GM19463 (cell line): ENCODE measurements around the gene BOK.
"Not testable (repeated sequence)": the region's sequence is repeated elsewhere in the genome, so short reads cannot be mapped to it uniquely, and the experiment has no call there.

Source experiments
- ATAC-seq: cut with Tn5 transposase; IDR thresholded peaks from one replicate; pipeline ENCODE4 v1.9.1; 2021; ENCODE audit warnings: mild to moderate bottlenecking, moderate library complexity; ENCODE audit not compliant: unreplicated experiment

BOK gene

DNA sequence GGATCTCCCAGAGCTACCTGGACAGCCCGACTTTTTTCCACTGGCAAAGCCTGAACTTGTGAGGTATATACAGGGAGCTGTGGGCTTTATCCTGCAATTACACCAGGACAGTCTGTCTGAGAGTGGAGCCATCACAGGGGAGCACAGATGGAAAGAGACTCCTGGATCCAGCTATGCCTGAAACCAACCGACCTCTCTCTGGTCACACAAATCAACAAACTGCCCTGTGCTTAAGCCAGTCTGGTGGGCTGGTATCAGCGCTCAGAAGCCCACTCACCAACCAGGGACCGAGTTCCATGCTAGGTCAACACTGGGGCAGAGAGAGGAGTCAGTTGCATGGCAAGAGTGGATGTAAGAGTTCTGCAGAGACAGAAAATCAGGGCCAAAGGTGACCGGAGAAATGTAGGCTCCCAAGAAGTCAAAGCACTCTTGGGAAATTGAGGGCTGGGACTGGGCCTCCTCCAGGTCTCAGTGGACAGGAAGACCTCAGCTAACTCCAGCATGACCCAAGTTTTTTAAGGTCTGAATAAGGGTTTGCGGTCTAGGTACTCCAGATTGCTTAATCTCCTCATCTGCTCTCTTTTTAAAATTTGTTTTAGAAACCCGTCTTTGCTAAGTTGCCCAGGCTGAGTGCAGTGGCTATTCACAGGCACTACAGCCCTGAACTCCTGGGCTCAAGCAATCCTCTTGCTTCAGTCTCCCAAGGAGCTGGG lies 3.8 kb upstream of the BOK start:
- no peak for ATAC-seq

DNA sequence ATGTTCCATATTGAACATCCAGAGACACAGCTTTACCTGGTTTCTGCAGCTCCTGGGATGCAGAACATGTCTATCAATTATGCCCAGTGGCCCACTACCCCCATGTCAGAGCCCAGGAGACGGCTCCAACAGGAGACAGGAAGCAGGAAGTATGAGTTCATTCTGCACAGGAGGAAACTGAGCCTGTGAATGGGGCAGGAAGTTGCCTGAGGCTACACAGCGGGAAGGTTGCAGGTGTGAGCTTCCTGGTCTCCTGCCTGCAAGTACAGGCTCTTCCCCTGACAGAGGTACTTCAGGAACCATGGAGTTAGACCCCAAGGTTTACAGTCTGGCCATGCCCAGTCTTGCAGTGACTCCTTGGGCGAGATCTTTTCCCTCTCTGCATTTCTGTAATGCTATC lies 2.8 kb upstream of the BOK start:
- ATAC-seq, result no peak

DNA sequence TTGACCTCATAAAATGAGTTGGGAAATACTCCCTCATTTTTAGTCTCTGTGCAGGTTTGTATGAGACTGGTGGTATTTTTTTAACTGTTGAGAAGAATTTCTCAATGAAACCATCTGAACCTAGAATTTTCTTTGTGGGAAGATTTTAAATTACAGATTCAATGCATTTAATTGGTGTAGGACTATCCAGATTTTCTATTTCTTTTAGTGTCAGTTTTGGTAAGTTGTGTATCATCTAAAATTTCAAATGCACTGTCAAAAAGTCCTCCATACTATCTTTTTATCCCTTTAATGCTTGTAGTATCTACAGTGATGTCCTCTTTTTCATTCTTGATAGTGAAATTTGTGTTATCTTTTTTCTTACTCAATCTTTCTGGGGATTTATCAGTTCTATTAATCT lies 1.8 kb upstream of the BOK start:
- no peak for ATAC-seq

DNA sequence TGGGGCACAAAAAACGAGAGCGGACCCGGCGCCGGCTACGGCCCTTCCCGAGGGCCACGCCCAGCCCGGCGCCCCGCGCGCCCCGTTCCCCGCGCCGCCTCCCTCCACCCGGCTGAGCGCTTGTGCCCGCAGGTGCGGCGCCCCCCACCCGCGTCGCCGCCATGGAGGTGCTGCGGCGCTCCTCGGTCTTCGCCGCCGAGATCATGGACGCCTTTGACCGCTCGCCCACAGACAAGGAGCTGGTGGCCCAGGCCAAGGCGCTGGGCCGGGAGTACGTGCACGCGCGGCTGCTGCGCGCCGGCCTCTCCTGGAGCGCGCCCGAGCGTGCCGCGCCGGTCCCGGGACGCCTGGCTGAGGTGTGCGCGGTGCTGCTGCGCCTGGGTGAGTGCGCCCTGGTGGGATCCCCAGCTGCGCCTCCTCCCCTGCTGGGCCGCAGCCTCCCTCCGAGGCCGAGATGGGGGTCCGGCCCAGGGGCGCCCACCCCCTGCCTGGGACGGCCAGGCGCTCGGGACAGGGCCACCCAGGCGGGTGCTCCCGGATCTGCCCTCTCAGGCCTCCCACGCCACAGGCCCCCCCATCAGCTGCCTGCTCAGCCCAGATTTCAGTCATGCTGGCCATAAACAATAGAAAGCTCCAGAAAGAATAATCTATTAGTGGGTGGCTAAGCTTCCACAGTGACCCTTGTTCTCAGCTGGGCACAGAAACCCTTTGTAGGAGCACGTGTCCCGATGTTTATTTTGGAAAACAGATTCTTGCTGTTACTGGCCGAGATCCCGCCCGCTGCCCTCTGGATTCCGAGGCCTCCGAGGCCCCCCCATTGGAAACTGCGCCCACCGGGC lies 997 bp downstream of the BOK start:
- ATAC-seq, result no peak

DNA sequence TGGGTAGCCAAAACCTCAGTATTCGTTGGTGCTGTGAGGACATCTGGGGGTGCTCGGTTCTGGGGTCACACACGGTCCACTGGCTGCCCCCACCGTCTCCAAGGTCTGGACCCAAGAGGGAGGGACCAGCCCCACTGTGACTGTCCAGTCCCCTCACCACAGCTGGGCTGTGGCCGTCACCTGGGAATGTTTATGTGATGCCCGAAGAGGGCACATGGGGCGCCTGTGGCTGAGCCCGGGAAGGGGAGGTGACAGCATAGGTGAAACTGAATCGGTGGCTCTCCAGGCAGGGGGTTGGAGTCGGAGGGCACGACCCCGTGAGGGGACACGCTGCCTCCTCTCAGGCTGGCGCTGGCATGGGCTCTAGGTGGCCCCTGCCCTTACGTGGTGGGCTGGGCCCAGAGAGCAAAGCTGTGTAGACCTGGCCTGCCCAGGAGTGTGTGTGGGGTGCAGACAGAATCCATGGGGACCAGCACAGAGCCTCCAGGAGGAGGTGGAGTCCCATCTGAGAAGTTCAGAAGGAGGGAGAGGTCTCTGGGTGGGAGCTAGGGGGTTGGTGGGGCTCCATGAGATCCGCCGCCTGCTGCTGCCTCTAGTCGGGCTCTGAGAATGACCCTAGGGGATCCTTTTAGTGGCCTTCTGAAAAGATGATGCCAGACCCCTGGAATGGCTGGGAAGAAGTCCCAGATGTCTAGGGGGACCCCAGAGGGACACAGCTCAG lies 1.8 kb downstream of the BOK start:
- ATAC-seq, result no peak

- no peak for ATAC-seq
These were observed 2.4 kb downstream of the BOK start for GRCh38 chr2:241560883-241561474.

DNA sequence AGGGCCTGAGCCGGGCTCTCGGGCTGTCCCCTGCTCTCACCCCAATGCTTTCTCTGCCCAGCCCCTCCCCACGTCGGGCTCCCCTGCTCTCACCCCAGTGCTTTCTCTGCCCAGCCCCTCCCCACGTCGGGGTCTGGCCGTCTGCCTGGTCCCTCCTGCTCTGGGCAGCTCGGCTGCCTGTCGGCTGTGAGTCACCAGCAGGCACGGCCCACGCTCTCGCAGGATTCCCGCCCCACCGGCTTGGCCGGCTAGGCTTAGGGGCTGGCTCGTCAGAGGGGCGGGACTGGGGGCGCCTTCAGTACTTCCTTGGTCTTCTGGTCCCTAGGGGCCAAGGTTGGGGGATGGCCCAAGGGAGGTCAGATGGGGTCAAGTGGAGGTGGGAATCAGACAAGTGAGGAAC lies 3.3 kb downstream of the BOK start:
- no peak for ATAC-seq

GRCh38 chr2:241562269-241562891 lies 3.8 kb downstream of the BOK start:
- no peak for ATAC-seq

DNA sequence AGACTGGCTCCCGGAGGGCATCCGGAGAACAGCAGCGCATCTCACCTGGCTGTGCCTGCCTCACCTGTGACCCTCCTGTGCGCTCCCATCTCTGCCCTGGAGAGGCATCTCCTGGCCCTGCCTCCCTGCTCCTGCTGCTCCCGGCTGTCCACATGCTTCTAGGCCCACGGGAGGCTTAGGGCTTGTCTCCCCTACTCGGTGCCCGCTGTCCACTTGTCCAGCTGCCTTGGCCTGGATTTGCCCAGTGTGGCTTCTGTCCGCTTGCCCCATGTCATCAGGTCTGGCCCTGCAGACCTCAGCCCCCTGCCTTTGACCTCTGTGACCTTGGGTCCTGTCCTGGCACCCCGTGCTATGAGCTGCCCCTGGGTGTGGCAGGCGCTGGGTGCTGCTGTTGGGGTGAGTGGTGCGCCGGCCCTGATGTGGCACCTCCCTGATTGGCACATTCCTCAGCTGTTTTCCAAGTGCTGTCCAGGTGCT lies 4.5 kb downstream of the BOK start:
- no peak for ATAC-seq

DNA sequence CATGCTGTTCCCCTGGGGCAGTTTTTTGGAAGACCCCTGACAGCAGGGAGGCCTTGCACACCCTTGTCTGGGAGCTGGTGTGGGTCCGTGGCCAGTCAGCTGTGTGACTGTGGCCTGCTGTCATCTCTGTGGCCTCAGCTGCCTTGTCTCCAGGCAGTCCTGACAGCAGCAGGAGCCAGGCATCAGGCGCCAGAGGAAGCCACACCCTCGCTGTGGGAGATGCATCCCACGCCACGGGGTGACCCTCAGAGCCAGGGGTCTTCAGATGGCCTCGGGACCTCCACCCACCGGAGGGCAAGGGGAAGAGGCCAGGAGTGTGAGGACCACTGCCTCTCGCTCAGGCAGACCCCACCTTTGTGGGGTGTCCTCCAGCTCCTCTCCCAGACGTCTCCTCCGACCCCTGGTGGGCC lies 5.0 kb downstream of the BOK start:
- ATAC-seq, result no peak

GRCh38 chr2:241563981-241564595 lies 5.5 kb downstream of the BOK start:
- ATAC-seq, result no peak

DNA sequence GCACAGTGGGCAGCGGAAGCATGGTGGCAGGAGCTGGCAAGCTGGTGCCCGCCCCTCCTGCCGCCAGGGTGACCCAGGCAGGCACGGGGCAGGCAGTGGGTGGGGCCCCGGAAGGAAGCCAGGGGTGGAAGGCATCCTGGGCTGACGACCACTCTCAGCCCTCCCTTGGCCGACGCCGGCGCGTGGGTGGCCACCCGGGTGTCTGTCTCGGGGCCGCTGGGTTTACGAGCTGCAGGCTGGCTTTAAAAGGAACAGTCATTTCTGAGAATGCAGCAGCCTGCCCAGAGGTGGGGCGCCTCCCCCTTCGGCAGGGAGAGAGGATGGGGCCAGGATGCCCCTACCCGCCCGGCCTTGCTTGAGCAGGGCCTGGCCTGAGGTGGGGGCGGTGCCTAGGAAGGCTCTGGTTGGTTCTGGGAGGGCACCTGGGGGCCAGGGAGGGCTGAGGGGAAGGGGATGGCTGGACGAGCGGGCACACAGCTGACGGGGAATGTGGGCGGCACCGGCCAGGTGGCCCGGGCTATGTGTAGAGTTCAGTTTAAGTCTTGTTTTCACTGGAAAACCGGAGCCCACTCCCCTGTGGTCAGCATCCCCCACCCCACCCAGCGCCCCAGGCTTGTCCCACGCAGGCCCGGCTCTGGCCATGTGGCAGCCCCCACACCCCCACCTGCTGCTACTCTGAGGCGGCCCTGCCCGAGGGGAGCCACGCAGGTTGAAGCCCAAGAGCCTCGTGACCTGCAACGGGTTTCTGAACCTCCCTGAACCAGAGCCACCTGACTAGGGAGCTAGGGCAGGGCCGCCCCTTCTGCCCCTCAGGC lies 6.3 kb downstream of the BOK start:
- no peak for ATAC-seq

- no peak for ATAC-seq
These were observed 6.9 kb downstream of the BOK start for GRCh38 chr2:241565411-241565810.

- not testable (repeated sequence) for ATAC-seq
These were observed 7.5 kb downstream of the BOK start for GRCh38 chr2:241566021-241566420.

GRCh38 chr2:241566468-241566867 lies 7.9 kb downstream of the BOK start:
- ATAC-seq, result no peak

DNA sequence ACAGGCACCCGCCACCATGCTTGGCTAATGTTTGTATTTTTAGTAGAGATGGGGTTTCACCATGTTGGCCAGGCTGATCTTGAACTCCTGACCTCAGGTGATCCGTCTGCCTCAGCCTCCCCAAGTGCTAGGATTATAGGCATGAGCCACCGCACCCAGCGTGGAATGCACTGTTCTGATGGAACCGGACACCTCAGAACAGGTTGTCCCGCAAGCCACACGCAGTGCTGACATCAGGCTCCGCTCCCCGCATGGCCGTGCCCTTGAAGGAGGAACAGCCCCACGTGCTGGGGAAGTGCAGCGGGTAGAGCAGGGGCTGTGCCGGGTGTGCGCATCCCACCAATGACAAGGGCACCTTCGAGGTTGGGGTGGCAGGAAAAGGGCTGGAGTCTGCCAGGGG lies 8.7 kb downstream of the BOK start:
- ATAC-seq, result not testable (repeated sequence)

- no peak for ATAC-seq
These were observed 9.2 kb downstream of the BOK start for GRCh38 chr2:241567776-241568175.

DNA sequence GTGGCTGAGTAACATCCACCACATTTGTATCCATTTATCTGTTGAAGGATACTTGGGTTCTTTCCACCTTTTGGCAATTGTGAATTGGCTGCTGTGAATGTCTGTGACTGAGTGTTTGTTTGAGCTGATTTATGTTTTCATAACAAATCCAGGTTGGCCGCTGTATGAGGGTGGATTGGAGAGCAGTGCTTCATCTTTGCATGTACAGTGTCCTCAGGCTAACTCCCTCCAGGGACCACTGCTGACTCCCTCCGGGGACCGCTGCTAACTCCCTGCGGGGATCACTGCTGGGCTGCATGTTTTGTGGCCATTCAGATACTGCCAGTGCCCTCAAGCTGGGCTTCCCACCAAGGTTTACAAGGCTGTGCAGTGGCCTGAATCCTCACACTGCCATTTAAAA lies 10.2 kb downstream of the BOK start:
- ATAC-seq, result no peak

GRCh38 chr2:241569831-241570281 lies 11.3 kb downstream of the BOK start:
- no peak for ATAC-seq
